Left renal pelvis (tissue), 4 donors: ENCODE data around the gene SLC25A38. TPM values are rescaled to one million over a fixed set of nuclear protein-coding genes. Genes with fewer than 3 reads are reported as not detected.
"Not testable (repeated sequence)": the region's sequence is repeated elsewhere in the genome, so short reads cannot be mapped to it uniquely, and the experiment has no call there.

Experiments used
- DNase-seq, 4 donors: peaks; one replicate each; pipeline ENCODE4 v3.0.0-alpha.2; 2013; ENCODE audit warnings: low read depth in 4 of 4, low spot score in 3 of 4
- polyA plus RNA-seq, 4 donors: library from polyadenylated mRNA; unstranded; fragments of 120-200 nt; gene quantifications; one replicate each; pipeline ENCODE4 v1.2.1, GENCODE V29; 2013; ENCODE audit not compliant: insufficient read length in 4 of 4

SLC25A38 gene
- polyA plus RNA-seq, 4 donors = 24.5 to 37.3 (median 35.4) TPM

DNA sequence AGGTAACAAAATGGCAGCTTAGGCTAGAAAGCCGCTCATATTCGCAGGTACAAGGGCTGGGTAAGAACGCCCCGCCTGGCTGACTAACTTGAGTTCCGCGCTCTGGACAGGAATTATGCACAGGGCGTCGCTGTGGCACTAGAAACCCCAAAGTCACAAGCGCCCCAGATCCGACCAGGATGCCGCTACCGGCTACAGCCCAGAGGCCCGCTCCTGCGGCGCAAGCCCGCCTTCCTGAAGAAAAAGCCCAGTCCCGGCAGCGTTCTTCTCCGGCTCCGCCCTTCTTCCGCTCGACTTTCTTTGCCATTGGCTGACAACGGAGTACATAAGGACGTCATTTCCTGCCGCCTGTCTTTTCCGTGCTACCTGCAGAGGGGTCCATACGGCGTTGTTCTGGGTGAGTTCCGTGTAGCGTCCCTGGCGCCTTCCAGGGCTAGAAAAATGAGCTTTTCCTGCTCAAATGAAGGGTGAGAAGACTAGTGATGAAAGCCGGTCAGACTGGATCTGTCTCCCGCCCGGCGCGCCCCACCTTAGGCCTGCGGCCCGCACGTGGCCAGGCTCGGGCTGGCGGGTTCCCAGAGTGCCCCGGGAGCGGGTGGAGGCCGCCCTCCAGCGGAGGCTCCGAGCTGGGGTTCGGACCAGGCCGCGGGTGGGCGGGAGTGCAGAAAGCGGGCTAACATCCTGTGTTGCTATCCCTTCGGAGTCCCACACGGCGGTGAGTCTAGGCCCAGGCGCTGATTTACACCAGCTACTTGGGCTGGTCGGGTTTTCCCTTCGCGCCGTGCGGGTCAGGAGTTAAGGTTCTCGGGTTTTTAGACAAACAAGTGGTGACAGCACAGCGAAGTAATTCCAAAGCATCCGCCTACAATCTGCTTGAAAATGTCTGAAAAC lies 23.4 kb downstream of the SLC25A38 start, which contains the start of gene RPSA:
Gene RPSA, plus strand, starts transcription at position 353 of the 891 bp plus-strand sequence. CDS start 934 bp downstream, outside the sequence.
- DNase-seq = peak; percentile 93 to 95 (median 94)

DNA sequence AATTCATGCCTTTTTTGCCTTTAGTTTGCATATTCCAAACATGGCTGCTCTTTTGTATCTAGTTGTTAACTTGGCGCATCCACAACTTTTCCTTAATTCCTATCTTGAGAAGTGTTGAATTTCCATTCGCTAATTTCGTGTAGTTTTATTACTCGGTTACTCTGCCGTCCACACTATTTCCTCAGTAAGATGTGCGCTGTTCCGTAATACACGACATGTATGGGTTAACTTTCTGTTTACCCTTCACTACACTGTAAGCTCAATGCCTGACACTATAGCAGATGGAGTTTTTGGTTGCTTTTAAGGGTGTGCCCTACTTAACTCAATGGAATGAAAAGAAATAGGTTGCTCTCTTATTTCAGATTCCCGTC lies 24.1 kb downstream of the SLC25A38 start:
- no peak for DNase-seq

DNA sequence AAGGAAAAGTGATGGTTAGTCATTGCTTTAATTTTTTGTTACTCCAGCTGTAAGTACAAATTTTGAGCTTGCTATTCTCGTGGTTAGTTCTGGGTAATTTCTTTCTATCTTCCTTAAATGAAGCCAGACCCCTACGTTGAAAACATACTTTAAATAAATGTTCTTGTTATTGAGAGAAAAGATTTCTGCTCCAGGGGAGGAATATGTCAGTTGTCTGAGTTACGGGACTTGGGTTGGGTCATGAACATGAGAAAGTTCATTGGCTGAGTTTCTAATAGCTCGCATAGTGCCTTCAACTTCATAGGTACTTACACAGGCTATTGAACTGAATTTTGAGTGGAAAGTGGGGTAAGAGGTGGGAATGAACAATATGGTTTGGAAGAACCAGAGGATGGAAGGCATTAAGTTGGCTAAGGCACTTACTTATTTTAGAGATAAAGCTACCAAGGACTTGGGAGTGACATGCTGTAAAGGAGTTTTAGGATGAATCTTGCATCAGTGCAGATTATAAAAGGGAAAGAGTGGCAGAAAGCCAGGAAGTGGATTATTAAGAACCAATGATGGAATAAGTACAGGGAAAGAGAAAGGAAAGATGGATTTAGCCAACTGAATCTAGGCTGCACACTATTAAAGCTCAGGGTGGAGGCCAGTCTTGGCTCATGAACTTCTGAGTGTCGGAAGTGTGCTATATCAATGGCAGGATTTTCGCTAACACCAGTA lies 24.8 kb downstream of the SLC25A38 start:
- DNase-seq = no peak

DNA sequence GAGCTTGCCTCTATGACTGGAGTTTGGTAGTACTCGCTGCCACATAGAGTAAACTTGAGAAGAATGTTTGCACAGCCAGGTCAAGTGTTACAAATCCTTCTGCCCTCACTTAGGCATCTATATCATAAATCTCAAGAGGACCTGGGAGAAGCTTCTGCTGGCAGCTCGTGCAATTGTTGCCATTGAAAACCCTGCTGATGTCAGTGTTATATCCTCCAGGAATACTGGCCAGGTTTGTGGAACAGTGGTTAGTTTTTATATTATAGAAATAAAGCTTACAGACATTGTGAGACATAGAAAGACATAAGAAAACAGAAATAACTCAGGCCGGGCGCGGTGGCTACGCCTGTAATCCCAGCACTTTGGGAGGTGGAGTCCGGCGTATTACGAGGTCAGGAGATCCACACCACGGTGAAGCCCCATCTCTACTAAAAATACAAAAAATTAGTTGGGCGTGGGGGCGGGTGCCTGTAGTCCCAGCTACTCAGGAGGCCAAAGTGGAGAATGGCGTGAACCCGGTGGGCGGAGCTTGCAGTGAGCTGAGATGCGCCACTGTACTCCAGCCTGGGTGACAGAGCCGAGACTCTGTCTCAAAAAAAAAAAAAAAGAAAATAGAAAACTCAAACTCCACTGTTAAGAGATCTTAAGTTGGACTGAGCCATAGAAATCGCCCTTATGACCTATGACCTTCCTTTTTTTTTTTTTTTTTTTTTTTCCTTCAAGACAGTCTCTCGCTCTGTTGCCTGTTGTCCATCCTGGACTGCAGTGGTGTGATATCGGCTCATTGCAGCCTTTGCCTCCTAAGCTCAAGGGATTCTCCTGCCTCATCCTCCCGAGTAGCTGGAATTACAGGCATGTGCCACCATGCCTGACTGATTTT lies 25.6 kb downstream of the SLC25A38 start:
- no peak for DNase-seq

DNA sequence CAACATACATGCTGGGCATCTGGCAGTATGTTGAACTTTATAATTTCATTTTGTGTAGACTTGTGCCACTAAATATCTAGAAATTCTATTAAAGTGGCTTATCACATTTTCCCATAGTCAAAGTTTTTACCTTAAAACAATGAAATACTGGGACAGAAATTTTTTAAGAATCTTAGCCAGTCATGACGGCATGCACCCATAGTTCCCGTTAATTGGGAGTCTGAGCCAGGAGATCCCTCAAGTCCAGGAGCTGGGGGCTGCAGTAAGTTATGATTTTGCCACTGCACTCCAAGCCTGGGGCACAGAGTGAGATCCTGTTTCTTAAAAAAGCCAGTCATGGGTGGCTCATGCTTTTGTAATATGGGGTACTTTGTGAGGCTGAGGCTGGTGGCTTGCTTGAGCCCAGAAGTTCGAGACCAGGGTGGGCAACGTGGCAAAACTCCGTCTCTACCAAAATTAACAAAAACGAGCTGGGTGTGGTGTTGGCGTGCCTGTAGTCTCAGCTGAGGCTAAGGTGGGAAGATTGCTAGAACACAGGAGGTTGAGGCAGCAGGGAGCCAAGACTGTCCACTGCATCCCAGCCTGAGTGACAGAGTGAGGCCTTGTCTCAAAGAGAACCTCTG lies 26.5 kb downstream of the SLC25A38 start:
- no peak for DNase-seq

DNA sequence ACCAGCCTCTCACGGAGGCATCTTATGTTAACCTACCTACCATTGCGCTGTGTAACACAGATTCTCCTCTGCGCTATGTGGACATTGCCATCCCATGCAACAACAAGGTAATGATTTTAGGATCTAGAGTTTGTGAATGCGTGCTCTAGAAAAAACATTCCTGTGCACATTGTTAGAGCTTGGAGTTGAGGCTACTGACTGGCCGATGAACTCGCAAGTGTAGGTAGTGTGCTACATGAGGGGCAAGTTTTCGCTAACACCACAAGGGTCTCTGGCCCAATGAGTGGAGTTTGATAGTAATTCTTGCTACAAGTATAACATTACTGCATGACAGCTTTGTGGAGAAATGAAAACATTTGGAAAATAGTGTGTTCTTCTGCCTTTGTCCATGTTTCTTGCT lies 27.7 kb downstream of the SLC25A38 start:
- DNase-seq = no peak

DNA sequence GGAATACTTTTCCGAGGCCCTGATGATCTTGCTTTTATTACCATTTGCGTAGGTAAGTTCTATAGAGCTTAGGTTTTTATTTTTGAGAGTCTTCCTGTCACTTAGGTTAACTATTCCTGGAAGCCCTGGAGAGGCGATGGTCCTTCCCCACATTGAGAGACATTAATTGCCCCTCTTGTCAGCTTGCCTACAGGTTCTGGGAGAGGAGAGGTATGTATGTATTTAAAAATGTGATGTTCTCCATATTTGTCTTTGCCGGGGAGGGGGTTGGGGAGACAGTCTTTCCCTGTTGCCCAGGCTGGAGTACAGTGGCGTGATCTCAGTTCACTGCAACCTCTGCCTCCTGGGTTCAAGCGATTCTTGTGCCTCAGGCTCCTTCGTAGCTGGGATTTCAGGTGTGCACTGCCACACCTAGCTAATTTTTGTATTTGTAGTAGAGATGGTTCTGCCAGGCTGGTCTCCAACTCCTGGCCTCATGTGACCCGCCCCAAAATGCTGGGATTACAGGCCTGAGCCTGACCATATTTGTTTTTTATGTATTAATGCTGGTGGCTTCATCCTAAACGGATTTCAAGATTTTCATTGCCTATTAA lies 29.6 kb downstream of the SLC25A38 start:
- DNase-seq = no peak

DNA sequence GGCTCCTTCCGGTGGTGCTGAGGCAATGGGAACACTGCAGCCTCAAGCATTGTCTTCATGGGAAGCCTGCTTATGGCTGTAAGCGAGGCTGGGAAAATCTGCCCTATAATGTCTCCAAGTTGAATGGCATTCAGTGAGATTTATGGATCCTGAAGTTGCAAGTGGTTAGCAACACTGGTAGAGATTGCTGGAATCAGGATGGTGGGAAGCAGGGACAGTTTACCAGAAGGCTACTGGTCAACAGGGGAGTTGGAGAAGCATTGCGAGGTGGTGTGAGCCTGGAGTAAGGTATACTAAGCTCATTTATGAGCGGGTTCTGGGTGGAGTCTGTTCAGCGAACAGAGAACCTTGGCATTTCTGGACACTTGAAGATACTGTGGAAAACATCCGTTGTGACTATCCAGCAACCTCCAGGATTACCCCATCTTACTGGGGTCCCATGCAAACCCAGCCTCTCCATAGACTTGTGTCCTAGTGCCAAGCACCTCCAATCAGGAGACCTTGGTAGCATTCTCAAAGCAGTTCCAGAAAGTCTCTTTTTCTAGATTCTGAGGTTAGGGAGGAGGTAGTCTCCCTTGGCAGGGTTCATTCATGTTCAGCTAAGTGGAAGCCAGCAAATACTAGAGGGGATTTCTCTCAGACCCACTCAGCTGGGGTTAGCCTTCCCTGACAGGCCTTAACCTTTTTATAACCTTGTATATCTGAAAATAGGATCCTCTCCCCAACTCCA lies 30.7 kb downstream of the SLC25A38 start:
- no peak for DNase-seq

DNA sequence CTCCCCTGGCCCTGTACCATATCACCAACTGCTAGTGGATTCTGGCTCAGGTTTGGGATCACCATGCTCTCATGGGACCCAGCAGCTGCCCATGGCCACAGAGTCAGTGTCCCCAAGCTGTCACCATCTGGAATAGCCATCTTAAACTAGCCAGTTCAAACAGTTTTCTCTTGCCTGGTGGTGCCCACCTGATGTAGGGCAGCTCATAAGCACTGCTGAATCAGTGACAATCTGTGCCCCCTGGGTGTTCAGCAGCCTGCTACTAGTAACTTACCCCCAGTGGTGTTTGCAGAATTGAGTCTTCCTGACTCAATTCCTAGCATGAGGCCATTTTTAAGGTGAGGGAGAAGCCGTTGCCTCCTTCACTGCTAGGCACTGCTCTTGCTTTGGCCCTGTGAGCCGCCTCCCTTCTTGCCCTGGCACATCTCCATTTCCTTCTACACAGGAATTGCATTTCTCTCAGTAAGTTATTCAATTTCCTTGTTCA lies 31.3 kb downstream of the SLC25A38 start:
- DNase-seq = no peak

DNA sequence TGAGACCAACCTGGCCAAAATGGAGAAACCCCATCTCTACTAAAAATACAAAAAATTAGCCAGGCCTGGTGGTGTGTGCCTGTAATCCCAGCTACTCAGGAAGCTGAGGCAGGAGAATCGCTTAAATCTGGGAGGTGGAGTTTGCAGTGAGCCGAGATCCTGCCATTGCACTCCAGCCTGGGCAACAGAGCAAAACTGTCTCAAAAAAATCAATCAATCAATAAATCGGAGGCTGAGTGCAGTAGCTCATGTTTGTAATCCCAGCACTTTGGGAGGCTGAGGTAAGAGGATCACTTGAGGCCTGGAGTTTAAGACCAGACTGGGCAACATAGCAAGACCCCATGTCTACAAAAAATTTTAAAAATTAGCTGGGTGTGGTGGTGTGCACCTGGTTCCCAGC lies 32.1 kb downstream of the SLC25A38 start:
- DNase-seq = not testable (repeated sequence)

DNA sequence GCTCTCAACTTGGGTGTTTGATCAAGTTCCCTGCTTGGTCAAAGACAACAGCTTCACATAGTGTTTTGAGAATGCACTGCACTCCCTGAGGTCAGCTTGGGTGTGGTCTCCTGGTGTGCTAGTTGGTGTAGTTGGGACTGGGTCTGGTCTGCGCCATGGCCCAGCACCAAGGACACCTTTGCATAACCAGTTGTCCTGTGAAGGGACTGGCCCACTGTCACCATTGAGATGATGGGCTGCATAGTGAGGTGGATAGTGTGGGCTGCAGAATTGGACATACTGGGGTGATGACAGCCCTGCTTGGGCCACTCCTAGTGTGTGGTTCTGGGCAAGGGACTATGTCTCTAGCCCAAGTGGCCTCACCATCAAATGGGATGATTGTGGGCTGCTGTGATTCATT lies 32.8 kb downstream of the SLC25A38 start:
- no peak for DNase-seq

DNA sequence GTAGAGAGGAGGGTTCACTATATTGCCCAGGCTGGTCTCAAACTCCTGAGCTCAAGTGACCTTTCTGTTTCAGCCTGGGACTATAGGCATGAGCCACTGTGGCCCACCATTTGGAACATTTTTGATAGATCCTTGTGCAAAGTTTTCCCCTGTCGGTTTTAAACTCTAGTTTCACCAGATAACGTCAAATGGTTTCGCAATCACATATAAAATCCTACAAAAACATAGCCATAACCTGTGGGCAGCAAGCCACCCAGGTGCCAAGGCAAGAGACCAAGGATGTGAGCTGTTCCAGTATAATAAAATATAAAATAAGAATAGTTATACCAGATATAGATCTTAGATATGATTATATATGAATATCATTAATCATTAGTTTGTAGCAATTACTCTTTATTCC lies 33.8 kb downstream of the SLC25A38 start:
- not testable (repeated sequence) for DNase-seq

DNA sequence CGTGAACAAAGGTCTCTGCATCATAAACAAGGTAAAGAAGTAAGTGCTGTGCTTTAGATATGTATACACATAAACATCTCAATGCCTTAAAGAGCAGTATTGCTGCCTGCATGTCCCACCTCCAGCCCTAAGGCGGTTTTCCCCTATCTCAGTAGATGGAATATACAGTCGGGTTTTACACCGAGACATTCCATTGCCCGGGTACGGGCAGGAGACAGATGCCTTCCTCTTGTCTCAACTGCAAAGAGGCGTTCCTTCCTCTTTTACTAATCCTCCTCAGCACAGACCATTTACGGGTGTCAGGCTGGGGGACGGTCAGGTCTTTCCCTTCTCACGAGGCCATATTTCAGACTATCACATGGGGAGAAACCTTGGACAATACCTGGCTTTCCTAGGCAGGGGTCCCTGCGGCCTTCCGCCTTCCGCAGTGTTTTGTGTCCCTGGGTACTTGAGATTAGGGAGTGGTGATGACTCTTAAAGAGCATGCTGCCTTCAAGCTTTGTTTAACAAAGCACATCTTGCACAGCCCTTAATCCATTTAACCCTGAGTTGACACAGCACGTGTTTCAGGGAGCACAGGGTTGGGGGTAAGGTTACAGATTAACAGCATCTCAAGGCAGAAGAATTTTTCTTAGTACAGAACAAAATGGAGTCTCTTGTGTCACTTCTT lies 35.5 kb downstream of the SLC25A38 start:
- DNase-seq = not testable (repeated sequence)

DNA sequence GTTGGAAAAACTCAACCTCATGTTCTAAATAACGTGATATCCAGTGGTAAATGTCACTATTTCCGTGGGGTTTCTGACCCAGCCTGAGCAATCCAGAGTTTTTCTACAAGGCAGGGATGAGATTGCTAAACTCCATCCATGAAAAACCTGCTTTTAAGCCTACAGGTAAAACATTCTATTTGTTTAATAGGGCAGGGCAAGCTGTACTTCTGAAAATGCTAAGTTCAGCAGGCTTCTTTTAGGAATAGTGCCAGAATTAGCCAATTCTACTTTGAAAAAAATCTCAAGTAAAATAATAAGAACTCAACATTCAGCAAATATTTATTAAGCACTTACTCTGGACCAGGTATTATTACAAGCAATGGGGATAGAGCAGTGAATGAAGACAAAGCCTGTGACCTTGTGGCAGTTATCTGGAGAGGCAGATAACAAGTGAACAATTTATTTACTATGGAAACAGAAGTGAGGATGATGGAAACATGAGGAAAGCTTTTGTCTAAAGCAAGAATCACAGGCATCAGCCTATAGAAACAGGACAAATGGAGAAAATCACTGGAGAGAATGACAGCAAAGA lies 36.7 kb downstream of the SLC25A38 start:
- no peak for DNase-seq

DNA sequence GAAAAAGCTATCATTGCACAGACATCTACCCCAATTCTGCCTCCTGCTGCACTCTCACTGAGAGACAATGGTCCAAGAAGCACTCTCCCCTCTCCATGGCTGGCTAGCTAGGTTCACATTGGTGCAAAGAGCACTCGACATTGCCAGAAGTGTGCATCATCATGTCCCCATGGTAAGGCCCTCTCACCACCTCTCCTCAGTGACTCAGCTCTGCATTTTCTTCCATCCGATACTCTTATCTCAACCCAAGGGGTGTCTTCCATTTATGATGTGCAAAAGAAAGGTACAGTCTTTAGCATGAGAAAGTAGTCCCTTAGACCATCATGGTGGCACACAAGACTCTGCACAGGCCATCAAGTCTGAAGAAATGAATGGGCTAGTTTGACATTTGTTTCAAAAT lies 37.4 kb downstream of the SLC25A38 start:
- no peak for DNase-seq

DNA sequence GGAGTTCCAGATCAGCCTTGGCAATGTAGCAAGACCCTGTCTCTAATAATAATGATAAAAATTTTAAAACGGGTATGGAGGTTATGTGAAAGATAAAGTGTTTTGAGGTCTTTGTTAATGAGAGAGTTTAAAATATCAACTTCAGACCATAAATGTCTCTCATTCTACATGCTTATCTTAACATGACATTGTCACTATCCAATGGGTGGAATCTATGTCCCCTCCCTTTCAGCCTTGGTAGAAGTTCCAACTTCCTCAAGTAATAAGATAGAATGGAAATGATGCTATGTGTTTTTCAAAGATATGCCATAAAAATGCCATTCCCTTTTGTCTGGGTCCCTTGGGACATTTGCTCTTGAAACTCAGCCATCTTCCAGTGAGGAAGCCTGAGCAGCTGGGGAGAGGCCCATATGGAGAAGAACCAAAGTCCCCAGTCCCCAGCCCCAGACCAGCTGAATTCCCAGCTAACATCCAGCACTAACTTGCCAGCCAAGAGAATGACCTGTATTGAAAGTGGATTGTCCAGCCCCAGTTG lies 40.3 kb downstream of the SLC25A38 start:
- DNase-seq = no peak

DNA sequence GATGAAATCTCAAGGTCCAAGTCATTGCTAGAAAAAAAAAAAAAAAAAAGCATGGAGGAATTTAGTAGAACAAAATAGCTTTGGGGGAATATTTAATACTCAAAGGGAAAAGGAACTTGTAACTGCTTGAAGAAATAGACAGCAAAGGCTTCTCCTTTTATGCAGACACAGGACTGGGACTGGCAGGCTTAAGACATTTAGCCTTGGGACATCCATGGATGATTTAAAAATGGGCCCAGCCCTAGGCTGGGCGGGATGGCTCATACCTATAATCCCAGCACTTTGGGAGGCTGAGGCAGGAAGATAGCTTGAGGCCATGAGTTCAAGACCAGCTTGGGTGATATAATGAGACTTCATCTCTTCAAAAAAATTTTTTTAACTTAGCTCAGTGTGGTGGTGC lies 43.1 kb downstream of the SLC25A38 start:
- no peak for DNase-seq

DNA sequence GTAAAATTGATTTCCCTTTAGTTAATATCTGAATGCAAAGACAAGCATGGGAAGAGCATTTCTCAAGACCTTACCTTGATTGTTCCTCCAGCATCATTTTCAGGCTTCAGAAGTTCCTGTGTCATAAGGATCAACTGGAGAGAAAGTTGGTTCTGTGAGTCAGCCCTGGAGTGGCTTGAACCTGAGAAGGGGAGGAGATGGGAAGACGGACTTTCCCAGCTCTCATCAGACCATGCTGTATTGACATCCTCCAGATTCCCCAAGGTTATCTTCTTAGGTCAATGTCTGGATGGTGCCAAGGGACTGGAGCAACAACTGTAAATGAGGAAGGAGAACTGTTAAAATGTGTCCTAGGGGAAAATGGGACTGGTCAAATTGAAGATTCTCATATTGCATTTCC lies 44.3 kb downstream of the SLC25A38 start:
- DNase-seq = no peak
